IMR-90 (cell line): ENCODE results near the gene SP7. TPM values are rescaled to one million over a fixed set of nuclear protein-coding genes. Genes with fewer than 3 reads are reported as not detected.

Experiments used
- ATAC-seq: fragments of 200-7000 bp; cut with Tn5 transposase; 2 replicates; pipeline ENCODE4 v1.9.1; 2020; ENCODE audit warnings: low read depth, mild to moderate bottlenecking, moderate library complexity
- BruUV-seq: library from RNA; stranded (reverse); fragments of 400-500 nt; replicated peaks from 2 replicates; lab custom pipeline; 2021; lab: Mats Ljungman, UMichigan
- CTCF ChIA-PET: fragments of 300-600 bp; formaldehyde crosslinking; extraction: SDS; loops from one replicate; lab custom pipeline; 2021; ENCODE audit warnings: antibody characterized with exemption; lab: Yijun Ruan, JAX
- POLR2A ChIA-PET: fragments of 300-600 bp; sonication (Branson Sonifier 250); formaldehyde crosslinking; loops from one replicate; lab custom pipeline; 2022; ENCODE audit warnings: antibody characterized with exemption; ENCODE audit not compliant: unreplicated experiment; lab: Charles Lee
- DNase-seq: peaks from one replicate; pipeline ENCODE4 v3.0.0; 2013
- H2AFZ ChIP-seq: replicated peaks from 2 replicates; pipeline ENCODE3; 2013; ENCODE audit warnings: low read length, mild to moderate bottlenecking; ENCODE audit not compliant: poor library complexity
- H2AK5ac ChIP-seq: 2 replicates; pipeline ENCODE4 v1.6.1; 2013; ENCODE audit warnings: low read depth, low read length, inconsistent platforms
- H2AK9ac ChIP-seq: replicated peaks from 2 replicates; pipeline ENCODE3; 2013; ENCODE audit warnings: mild to moderate bottlenecking, low read depth, low read length, moderate library complexity; ENCODE audit not compliant: poor library complexity
- H2BK120ac ChIP-seq: 2 replicates; pipeline ENCODE4 v1.6.1; 2013; ENCODE audit warnings: low read depth, low read length, inconsistent platforms
- H2BK15ac ChIP-seq: 3 replicates; pipeline ENCODE4 v1.6.1; 2013; ENCODE audit warnings: low read depth, low read length, inconsistent platforms
- H2BK20ac ChIP-seq: 2 replicates; pipeline ENCODE4 v1.6.1; 2013; ENCODE audit warnings: low read depth, mild to moderate bottlenecking, inconsistent platforms, low read length, moderate library complexity
- H2BK5ac ChIP-seq: 2 replicates; pipeline ENCODE4 v1.6.1; 2013; ENCODE audit warnings: mild to moderate bottlenecking, low read depth, low read length, inconsistent platforms; ENCODE audit not compliant: poor library complexity, severe bottlenecking
- H3K14ac ChIP-seq: replicated peaks from 2 replicates; pipeline ENCODE4 v1.6.1; 2013; ENCODE audit warnings: low read depth, low read length, inconsistent platforms
- H3K18ac ChIP-seq: 2 replicates; pipeline ENCODE4 v1.6.1; 2013; ENCODE audit warnings: low read depth, low read length, control low read depth
- H3K23ac ChIP-seq: 2 replicates; pipeline ENCODE4 v1.6.1; 2013; ENCODE audit warnings: low read depth, low read length, inconsistent platforms
- H3K27ac ChIP-seq: 2 replicates; pipeline ENCODE4 v1.5.1; 2013; ENCODE audit warnings: mild to moderate bottlenecking, control low read depth, low read length; ENCODE audit not compliant: insufficient read depth
- H3K27me3 ChIP-seq: 2 replicates; pipeline ENCODE4 v1.6.1; 2013; ENCODE audit warnings: low read length; ENCODE audit not compliant: control insufficient read depth, insufficient read depth
- H3K36me3 ChIP-seq: 2 replicates; pipeline ENCODE4 v1.6.1; 2013; ENCODE audit warnings: low read length, mixed read lengths; ENCODE audit not compliant: control insufficient read depth, insufficient read depth
- H3K4ac ChIP-seq: 2 replicates; pipeline ENCODE4 v1.6.1; 2013; ENCODE audit warnings: low read depth, low read length, inconsistent platforms
- H3K4me1 ChIP-seq: 2 replicates; pipeline ENCODE4 v1.6.1; 2013; ENCODE audit warnings: low read length, mixed read lengths; ENCODE audit not compliant: control insufficient read depth, insufficient read depth
- H3K4me2 ChIP-seq: 2 replicates; pipeline ENCODE4 v1.6.1; 2013; ENCODE audit warnings: low read depth, mild to moderate bottlenecking, control low read depth, low read length, moderate library complexity
- H3K4me3 ChIP-seq: 2 replicates; pipeline ENCODE4 v1.5.1; 2013; ENCODE audit warnings: low read depth, mild to moderate bottlenecking, control low read depth, low read length, moderate library complexity; ENCODE audit not compliant: insufficient read depth
- H3K56ac ChIP-seq: 2 replicates; pipeline ENCODE4 v1.6.1; 2013; ENCODE audit warnings: low read length, inconsistent platforms; ENCODE audit not compliant: insufficient read depth; ENCODE audit errors: extremely low read depth
- H3K79me1 ChIP-seq, 2 experiments: 2 replicates each; pipeline ENCODE4 v1.6.1; 2013; ENCODE audit warnings: low read length in 2 of 2, inconsistent platforms in 1 of 2, low read depth in 1 of 2
- H3K9ac ChIP-seq: 2 replicates; pipeline ENCODE4 v1.6.1; 2013; ENCODE audit warnings: low read depth, low read length, control low read depth
- H3K9me1 ChIP-seq: 2 replicates; pipeline ENCODE4 v1.6.1; 2013; ENCODE audit warnings: low read length, inconsistent platforms; ENCODE audit not compliant: insufficient read depth
- H3K9me3 ChIP-seq: 2 replicates; pipeline ENCODE4 v1.6.1; 2013; ENCODE audit warnings: low read length; ENCODE audit not compliant: control insufficient read depth, insufficient read depth
- H4K20me1 ChIP-seq: 2 replicates; pipeline ENCODE4 v1.6.1; 2013; ENCODE audit warnings: low read length, inconsistent platforms; ENCODE audit not compliant: insufficient read depth
- H4K5ac ChIP-seq: 2 replicates; pipeline ENCODE4 v1.6.1; 2013; ENCODE audit warnings: mild to moderate bottlenecking, low read depth, low read length, control low read depth
- H4K8ac ChIP-seq, 2 experiments: 2 replicates each; pipeline ENCODE4 v1.6.1; 2013; ENCODE audit warnings: low read depth in 2 of 2, low read length in 2 of 2, control low read depth in 1 of 2, inconsistent platforms in 1 of 2
- H4K91ac ChIP-seq: 2 replicates; pipeline ENCODE4 v1.6.1; 2013; ENCODE audit warnings: low read depth, low read length, inconsistent platforms; ENCODE audit not compliant: insufficient read depth
- BHLHE40 ChIP-seq: fragments of 150-350 bp; IDR thresholded peaks from 2 replicates; pipeline ENCODE4 v1.6.1; 2016; ENCODE audit warnings: mild to moderate bottlenecking, low read depth, low read length
- CEBPB ChIP-seq: IDR thresholded peaks from 2 replicates; pipeline ENCODE4 v1.6.1; 2012; ENCODE audit warnings: low read depth, low read length, improper control_type of control experiment
- ELK1 ChIP-seq: fragments of 150-350 bp; IDR thresholded peaks from 2 replicates; pipeline ENCODE4 v1.6.1; 2016; ENCODE audit warnings: low read depth, mild to moderate bottlenecking, low read length, moderate library complexity, borderline replicate concordance
- MAFK ChIP-seq: IDR thresholded peaks from 2 replicates; pipeline ENCODE4 v1.6.1; 2012; ENCODE audit warnings: low read depth, low read length, improper control_type of control experiment
- MAZ ChIP-seq: IDR thresholded peaks from 2 replicates; pipeline ENCODE4 v1.6.1; 2012; ENCODE audit warnings: low read depth, mild to moderate bottlenecking, low read length, improper control_type of control experiment, moderate library complexity, borderline replicate concordance
- MXI1 ChIP-seq: IDR thresholded peaks from 2 replicates; pipeline ENCODE4 v1.6.1; 2012; ENCODE audit warnings: low read depth, mild to moderate bottlenecking, low read length, moderate library complexity, borderline replicate concordance
- NFE2L2 ChIP-seq: fragments of 150-350 bp; IDR thresholded peaks from 2 replicates; pipeline ENCODE4 v1.6.1; 2016; ENCODE audit warnings: low read depth, mild to moderate bottlenecking, low read length
- RCOR1 ChIP-seq: IDR thresholded peaks from 2 replicates; pipeline ENCODE4 v1.6.1; 2012; ENCODE audit warnings: mild to moderate bottlenecking, low read length, improper control_type of control experiment; ENCODE audit not compliant: insufficient replicate concordance
- WGBS, 2 experiments: methylation state at CpG; one replicate each; pipeline versions ENCODE4 v1.1.5 to v1.1.7; 2013; ENCODE audit warnings: missing lambda C conversion rate in 2 of 2; ENCODE audit not compliant: insufficient read length in 1 of 2; ENCODE audit errors: extremely low coverage in 2 of 2; 5-methylcytosine and 5-hydroxymethylcytosine counted together
- dilution Hi-C: fragments of 300-500 bp; cut with HindIII; formaldehyde crosslinking; loops from one replicate; pipeline ENCODE4 v1.14.3; 2018; ENCODE audit warnings: low sequenced_read_pairs; ENCODE audit not compliant: unreplicated experiment
- in situ Hi-C: fragments of 300-500 bp; cut with MboI; formaldehyde crosslinking; loops from 3 replicates; pipeline ENCODE4 v1.14.3; 2019; ENCODE audit warnings: low sequenced_read_pairs, inconsistent platforms, mixed read lengths
- intact Hi-C: fragments of 100-400 bp; cut with micrococcal nuclease; formaldehyde crosslinking; loops from 2 replicates; pipeline ENCODE4 v1.10.0; 2022
- polyA plus RNA-seq, 3 experiments: library from polyadenylated mRNA; depleted of rRNA; stranded (reverse); fragments of >200 nt; gene quantifications; 2 replicates each; pipeline ENCODE4 v1.2.3, GENCODE V29; 2012; ENCODE audit warnings: low replicate concordance in 1 of 3
- total RNA-seq: library from RNA; depleted of rRNA; stranded (reverse); fragments of >200 nt; gene quantifications from 2 replicates; pipeline ENCODE4 v1.2.3, GENCODE V29; 2012
- TF ChIP-seq, protein P1 (sequence below): fragments of 150-350 bp; IDR thresholded peaks from 2 replicates; pipeline ENCODE4 v1.6.1; 2017; ENCODE audit warnings: mild to moderate bottlenecking, antibody characterized with exemption, low read length, low read depth
- TF ChIP-seq, protein P2 (sequence below): conservative IDR thresholded peaks from 2 replicates; pipeline ENCODE4 v1.5.1; 2012; ENCODE audit warnings: mild to moderate bottlenecking, low read depth, low read length, improper control_type of control experiment

Gene SP7
- total and polyA plus RNA-seq, 2 of the 4 experiments (the other 2 are of a cell fraction) = not detected

- POLR2A ChIA-PET = no interaction called here
- 100% methylated on average over 1 of the region's 3 CpGs; no CpG with 5 or more reads in 1 of the 2 experiments for WGBS, 2 experiments
- H2BK15ac ChIP-seq = no peak overlapping the region
These were observed 22.2 kb downstream of the SP7 start for GRCh38 chr12:53313996-53314395.

More at GRCh38 chr12:53313996-53314395, 22.2 kb downstream of the SP7 start:
- intact Hi-C loops (no loop called here), dilution Hi-C loops (no loop called here), in situ Hi-C loops (no loop called here)
- Histone ChIP-seq H2BK20ac (no peak overlapping the region), H3K27ac (no peak overlapping the region), H3K4me3 (no peak overlapping the region), H4K91ac (no peak overlapping the region), H3K4ac (no peak overlapping the region; the same call in 1 of the 2 replicates), H3K4me2 (no peak overlapping the region), H2BK5ac (no peak overlapping the region), H4K8ac (no peak overlapping the region), H4K5ac (no peak overlapping the region), H3K56ac (no peak overlapping the region), H3K9me1 (no peaks in the 10 kb centered on the region), H2AK5ac (no peak overlapping the region), H3K4me1 (no peaks in the 10 kb centered on the region), H3K79me1 (0 out of 4 replicates have a peak, but pooled peaks cover 0 to 6% of the 10 kb centered on the region in 2 experiments), H3K18ac (no peak overlapping the region), H3K27me3 (no peaks in the 10 kb centered on the region), H3K9me3 (no peaks in the 10 kb centered on the region), H3K36me3 (peaks cover 35% of the 10 kb centered on the region), H3K14ac (no peak overlapping the region), H3K9ac (no peak overlapping the region), H2AK9ac (no peak overlapping the region), H2AFZ (no peak overlapping the region), H2BK120ac (no peak overlapping the region), H4K20me1 (no peaks in the 10 kb centered on the region; the same call in 1 of the 2 replicates), H3K23ac (no peak overlapping the region)
- ATAC-seq (no peak), DNase-seq (no peak)
- TF ChIP-seq, protein P1, sequence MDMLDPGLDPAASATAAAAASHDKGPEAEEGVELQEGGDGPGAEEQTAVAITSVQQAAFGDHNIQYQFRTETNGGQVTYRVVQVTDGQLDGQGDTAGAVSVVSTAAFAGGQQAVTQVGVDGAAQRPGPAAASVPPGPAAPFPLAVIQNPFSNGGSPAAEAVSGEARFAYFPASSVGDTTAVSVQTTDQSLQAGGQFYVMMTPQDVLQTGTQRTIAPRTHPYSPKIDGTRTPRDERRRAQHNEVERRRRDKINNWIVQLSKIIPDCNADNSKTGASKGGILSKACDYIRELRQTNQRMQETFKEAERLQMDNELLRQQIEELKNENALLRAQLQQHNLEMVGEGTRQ = no peak
- TF ChIP-seq MAFK = no peak
- TF ChIP-seq BHLHE40 = no peak
- TF ChIP-seq, protein P2, sequence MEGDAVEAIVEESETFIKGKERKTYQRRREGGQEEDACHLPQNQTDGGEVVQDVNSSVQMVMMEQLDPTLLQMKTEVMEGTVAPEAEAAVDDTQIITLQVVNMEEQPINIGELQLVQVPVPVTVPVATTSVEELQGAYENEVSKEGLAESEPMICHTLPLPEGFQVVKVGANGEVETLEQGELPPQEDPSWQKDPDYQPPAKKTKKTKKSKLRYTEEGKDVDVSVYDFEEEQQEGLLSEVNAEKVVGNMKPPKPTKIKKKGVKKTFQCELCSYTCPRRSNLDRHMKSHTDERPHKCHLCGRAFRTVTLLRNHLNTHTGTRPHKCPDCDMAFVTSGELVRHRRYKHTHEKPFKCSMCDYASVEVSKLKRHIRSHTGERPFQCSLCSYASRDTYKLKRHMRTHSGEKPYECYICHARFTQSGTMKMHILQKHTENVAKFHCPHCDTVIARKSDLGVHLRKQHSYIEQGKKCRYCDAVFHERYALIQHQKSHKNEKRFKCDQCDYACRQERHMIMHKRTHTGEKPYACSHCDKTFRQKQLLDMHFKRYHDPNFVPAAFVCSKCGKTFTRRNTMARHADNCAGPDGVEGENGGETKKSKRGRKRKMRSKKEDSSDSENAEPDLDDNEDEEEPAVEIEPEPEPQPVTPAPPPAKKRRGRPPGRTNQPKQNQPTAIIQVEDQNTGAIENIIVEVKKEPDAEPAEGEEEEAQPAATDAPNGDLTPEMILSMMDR = no peak
- no peak for TF ChIP-seq CEBPB
- TF ChIP-seq RCOR1 = no peak
- no peak for TF ChIP-seq NFE2L2
- TF ChIP-seq MAZ = no peak
- TF ChIP-seq ELK1 = no peak
- TF ChIP-seq MXI1 = no peak
- no TSS peak for BruUV-seq
- CTCF ChIA-PET = no interaction called here
